GM12892 (cell line): ENCODE results near the gene MN1.

ENCODE experiments used
- POLR2A ChIP-seq: IDR thresholded peaks from 2 replicates; pipeline ENCODE4 v1.6.1; 2011; ENCODE audit warnings: low read depth, low read length, control low read depth
- POLR2AphosphoS5 ChIP-seq: IDR thresholded peaks from 2 replicates; pipeline ENCODE4 v1.6.1; 2011; ENCODE audit warnings: low read depth, low read length, control low read depth
- TAF1 ChIP-seq: IDR thresholded peaks from 2 replicates; pipeline ENCODE4 v1.6.1; 2011; ENCODE audit warnings: low read depth, mild to moderate bottlenecking, control low read depth, low read length, borderline replicate concordance

DNA sequence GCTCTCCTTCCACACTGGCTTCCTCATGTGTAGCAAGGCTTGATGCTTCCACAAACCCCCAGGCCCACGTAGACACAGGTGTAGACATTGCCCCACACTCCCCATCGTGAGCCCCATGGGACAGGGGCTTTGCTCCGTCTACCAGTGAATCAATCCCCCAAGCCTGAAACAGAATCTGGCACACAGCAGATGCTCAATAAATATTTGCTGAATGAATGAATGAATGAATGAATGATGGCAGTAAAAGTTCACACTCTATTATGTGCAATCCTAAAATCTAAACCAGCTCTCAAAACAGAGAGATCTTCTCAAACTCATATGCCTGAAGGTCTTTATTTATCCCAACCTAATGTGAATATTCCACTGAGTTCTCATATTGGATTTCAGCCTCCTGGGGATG is 69.9 kb downstream of the MN1 start:
- no peak for TF ChIP-seq POLR2A
- no peak for TF ChIP-seq TAF1
- no peak for TF ChIP-seq POLR2AphosphoS5
